SK-N-SH (cell line): ENCODE results near the gene EIF2B5. TPM values are rescaled to one million over a fixed set of nuclear protein-coding genes. Genes with fewer than 3 reads are reported as not detected.

Experiments used
- CTCF ChIA-PET: fragments of 300-600, 350-600 bp; formaldehyde crosslinking; extraction: SDS; loops from one replicate; lab custom pipeline; 2021; lab: Yijun Ruan, JAX
- POLR2A ChIA-PET: fragments of 350-600 bp; sonication (Branson Sonifier 250); formaldehyde crosslinking; extraction: SDS; loops from one replicate; lab custom pipeline; 2020; ENCODE audit warnings: antibody characterized with exemption, inconsistent platforms; lab: Yijun Ruan, JAX
- DNase-seq: peaks from one replicate; pipeline ENCODE4 v3.0.0; 2012
- H2AFZ ChIP-seq: fragments of 200-600 bp; sonication (generic); 2 replicates; pipeline ENCODE4 v1.8.1; 2016; ENCODE audit warnings: antibody characterized with exemption, mild to moderate bottlenecking, low read depth
- H3F3A ChIP-seq: fragments of 200-600 bp; sonication (generic); replicated peaks from 2 replicates; pipeline ENCODE3; 2016; ENCODE audit warnings: antibody characterized with exemption, mild to moderate bottlenecking; ENCODE audit not compliant: insufficient read depth
- H3K27ac ChIP-seq, 2 experiments: fragments of 200-500 bp in 1 of 2; fragments of 200-600 bp in 1 of 2; sonication (Bioruptor generic) in 1 of 2; sonication (generic), shearing (Covaris generic) in 1 of 2; 2 replicates each; pipeline versions ENCODE4 v1.5.1 to v1.6.1; 2014 to 2016; ENCODE audit warnings: low read depth in 2 of 2, inconsistent platforms in 1 of 2, low read length in 1 of 2, mild to moderate bottlenecking in 1 of 2, mixed read lengths in 1 of 2
- H3K27me3 ChIP-seq: fragments of 200-600 bp; sonication (generic), shearing (Covaris generic); 2 replicates; pipeline ENCODE4 v1.6.1; 2016; ENCODE audit warnings: mixed run types; ENCODE audit not compliant: insufficient read depth
- H3K36me3 ChIP-seq, 2 experiments: fragments of 200-500 bp in 1 of 2; fragments of 200-600 bp in 1 of 2; sonication (Bioruptor generic) in 1 of 2; sonication (generic) in 1 of 2; replicated peaks in 1 of 2; 2 replicates each; pipeline versions ENCODE3 to v1.5.1; 2014 to 2016; ENCODE audit warnings: low read length in 1 of 2, mild to moderate bottlenecking in 1 of 2; ENCODE audit not compliant: insufficient read depth in 2 of 2, control insufficient read depth in 1 of 2
- H3K4me1 ChIP-seq, 2 experiments: fragments of 200-500 bp in 1 of 2; fragments of 200-600 bp in 1 of 2; sonication (Bioruptor generic) in 1 of 2; sonication (generic), shearing (Covaris generic) in 1 of 2; 2 replicates each; pipeline versions ENCODE4 v1.5.1 to v1.6.1; 2014 to 2016; ENCODE audit warnings: low read depth in 1 of 2, low read length in 1 of 2, mixed run types in 1 of 2; ENCODE audit not compliant: insufficient read depth in 2 of 2, control insufficient read depth in 1 of 2
- H3K4me2 ChIP-seq: fragments of 200-600 bp; sonication (generic), shearing (Covaris generic); 2 replicates; pipeline ENCODE4 v1.6.1; 2017; ENCODE audit warnings: mixed run types
- H3K4me3 ChIP-seq, 2 experiments: fragments of 200-500 bp in 1 of 2; fragments of 200-600 bp in 1 of 2; sonication (Bioruptor generic) in 1 of 2; sonication (generic), shearing (Covaris generic) in 1 of 2; 2 replicates each; pipeline versions ENCODE4 v1.5.1 to v1.8.1; 2014 to 2016; ENCODE audit warnings: low read depth in 2 of 2, inconsistent platforms in 1 of 2, low read length in 1 of 2, mild to moderate bottlenecking in 1 of 2, mixed read lengths in 1 of 2, moderate library complexity in 1 of 2
- H3K79me2 ChIP-seq: fragments of 200-600 bp; sonication (generic); 2 replicates; pipeline ENCODE4 v1.8.1; 2017; ENCODE audit warnings: mild to moderate bottlenecking; ENCODE audit not compliant: insufficient read depth
- H3K9ac ChIP-seq: fragments of 200-600 bp; sonication (generic); 2 replicates; pipeline ENCODE4 v1.6.1; 2017; ENCODE audit warnings: mixed run types
- H3K9me2 ChIP-seq: fragments of 200-600 bp; sonication (generic); 2 replicates; pipeline ENCODE4 v1.6.1; 2017; ENCODE audit warnings: mixed run types
- H3K9me3 ChIP-seq: fragments of 200-600 bp; sonication (generic); 2 replicates; pipeline ENCODE4 v1.6.1; 2017; ENCODE audit warnings: mixed run types, mild to moderate bottlenecking, moderate library complexity
- H4K20me1 ChIP-seq: fragments of 200-600 bp; sonication (generic); 2 replicates; pipeline ENCODE4 v1.6.1; 2017; ENCODE audit warnings: mild to moderate bottlenecking, mixed run types; ENCODE audit not compliant: insufficient read depth
- CHD2 ChIP-seq: fragments of 150-350 bp; IDR thresholded peaks from 2 replicates; pipeline ENCODE4 v1.6.1; 2018; ENCODE audit warnings: low read length; ENCODE audit not compliant: partially characterized antibody
- EP300 ChIP-seq, 2 experiments: IDR thresholded peaks; 2 replicates each; pipeline versions ENCODE4 v1.4.0 to v1.6.1; 2012; ENCODE audit warnings: borderline replicate concordance in 1 of 2, low read depth in 1 of 2, low read length in 1 of 2
- EZH2phosphoT487 ChIP-seq: fragments of 200-600 bp; sonication (generic); IDR thresholded peaks from 2 replicates; pipeline ENCODE4 v1.6.1; 2017; ENCODE audit warnings: low read depth, mixed run types, mild to moderate bottlenecking, antibody characterized with exemption, moderate library complexity, borderline replicate concordance
- FOSL2 ChIP-seq: IDR thresholded peaks from 2 replicates; pipeline ENCODE4 v1.4.0; 2012; ENCODE audit warnings: low read depth, mild to moderate bottlenecking, moderate library complexity, borderline replicate concordance
- FOXM1 ChIP-seq: IDR thresholded peaks from 2 replicates; pipeline ENCODE4 v1.4.0; 2012; ENCODE audit warnings: low read depth, mild to moderate bottlenecking
- GATA2 ChIP-seq: sonication (generic); formaldehyde crosslinking; IDR thresholded peaks from 2 replicates; pipeline ENCODE4 v1.5.0; 2020; ENCODE audit warnings: mild to moderate bottlenecking, missing genetic modification reagents
- IRF3 ChIP-seq: fragments of 150-350 bp; IDR thresholded peaks from 2 replicates; pipeline ENCODE4 v1.6.1; 2016; ENCODE audit warnings: mild to moderate bottlenecking, low read depth, low read length
- JUND ChIP-seq: IDR thresholded peaks from 2 replicates; pipeline ENCODE4 v1.4.0; 2012
- MAX ChIP-seq: IDR thresholded peaks from 2 replicates; pipeline ENCODE4 v1.4.0; 2012; ENCODE audit warnings: low read depth
- NFIC ChIP-seq: IDR thresholded peaks from 2 replicates; pipeline ENCODE4 v1.4.0; 2012; ENCODE audit warnings: borderline replicate concordance
- NRF1 ChIP-seq: IDR thresholded peaks from 2 replicates; pipeline ENCODE4 v1.6.1; 2012; ENCODE audit warnings: low read depth, mild to moderate bottlenecking, low read length
- RCOR1 ChIP-seq: fragments of 150-350 bp; IDR thresholded peaks from 2 replicates; pipeline ENCODE4 v1.6.1; 2017; ENCODE audit warnings: antibody characterized with exemption, low read length
- REST ChIP-seq: IDR thresholded peaks from 2 replicates; pipeline ENCODE4 v1.6.1; 2012; ENCODE audit warnings: mild to moderate bottlenecking, low read depth, low read length, moderate library complexity
- RXRA ChIP-seq: IDR thresholded peaks from 2 replicates; pipeline ENCODE4 v1.4.0; 2012; ENCODE audit warnings: low read depth, mild to moderate bottlenecking, borderline replicate concordance
- SMC3 ChIP-seq: IDR thresholded peaks from 2 replicates; pipeline ENCODE4 v1.6.1; 2012; ENCODE audit warnings: low read depth, low read length, improper control_type of control experiment
- TAF1 ChIP-seq: IDR thresholded peaks from 2 replicates; pipeline ENCODE4 v1.6.1; 2012; ENCODE audit warnings: low read depth, mild to moderate bottlenecking, low read length, moderate library complexity, borderline replicate concordance
- TCF12 ChIP-seq: IDR thresholded peaks from 2 replicates; pipeline ENCODE4 v1.4.0; 2012
- TEAD4 ChIP-seq: IDR thresholded peaks from 2 replicates; pipeline ENCODE4 v1.4.0; 2012; ENCODE audit warnings: mild to moderate bottlenecking, borderline replicate concordance; ENCODE audit not compliant: insufficient read depth
- USF1 ChIP-seq: IDR thresholded peaks from 2 replicates; pipeline ENCODE4 v1.4.0; 2012; ENCODE audit warnings: low read depth, borderline replicate concordance
- USF2 ChIP-seq: fragments of 150-350 bp; IDR thresholded peaks from 2 replicates; pipeline ENCODE4 v1.6.1; 2017; ENCODE audit warnings: antibody characterized with exemption, low read length, low read depth, borderline replicate concordance
- ZBTB33 ChIP-seq: IDR thresholded peaks from 2 replicates; pipeline ENCODE4 v1.4.0; 2012; ENCODE audit warnings: low read depth, borderline replicate concordance
- WGBS: methylation state at CpG from one replicate; pipeline ENCODE4 v1.1.6; 2017; ENCODE audit warnings: low lambda C conversion rate; 5-methylcytosine and 5-hydroxymethylcytosine counted together
- polyA plus RNA-seq, 3 experiments: library from polyadenylated mRNA; depleted of rRNA; stranded (reverse); fragments of >200 nt; gene quantifications; 2 replicates each; pipeline ENCODE4 v1.2.3, GENCODE V29; 2012

EIF2B5 gene
- polyA plus RNA-seq, 1 of the 3 experiments (the other 2 are of a cell fraction): 46.8 TPM

- peak overlapping the region; percentile 89 for H3K4me2 ChIP-seq
- peaks cover 54% of the 10 kb centered on the region for H3K79me2 ChIP-seq
- H3K27ac ChIP-seq: peak overlapping the region; percentile 84 to 86
- ChIA-PET CTCF (interaction anchor here (0.8 to 7.0 kb wide), 9 partner anchors 9 to 281 kb away, joined by 3 to 30 read pairs (median 4); partner anchors contain the start of genes ABCF3 and EEF1AKMT4), POLR2A (interaction anchor here (0.6 to 1.6 kb wide), 3 partner anchors 10 to 92 kb away, joined by 3 to 6 read pairs (median 4); partner anchors contain the start of genes ABCF3 and EEF1AKMT4)
- WGBS: 15% methylated on average over 19 of the region's 19 CpGs
- no peaks in the 10 kb centered on the region for H3K27me3 ChIP-seq
- no peak overlapping the region for H2AFZ ChIP-seq
- H3K4me3 ChIP-seq: peak overlapping the region; percentile 93 to 96
- no peaks in the 10 kb centered on the region for H3K9me2 ChIP-seq
- H4K20me1 ChIP-seq: peaks cover 28% of the 10 kb centered on the region
- DNase-seq: peak; percentile 75
- no peaks in the 10 kb centered on the region for H3K9me3 ChIP-seq
- H3F3A ChIP-seq: peaks cover 40% of the 10 kb centered on the region
- H3K4me1 ChIP-seq: peaks cover 29% of the 10 kb centered on the region in 2 experiments
- peaks cover 50 to 58% of the 10 kb centered on the region in 2 experiments for H3K36me3 ChIP-seq
- H3K9ac ChIP-seq: peak overlapping the region; percentile 77
- TF ChIP-seq RCOR1 (no peak), TEAD4 (no peak), TCF12 (peak; percentile 30; the same call in 1 of the 2 replicates), IRF3 (no peak), EP300 (IDR thresholded peaks at IDR 0.05; ENCODE audit: borderline replicate concordance in 1 of 2, low read depth in 1 of 2, low read length in 1 of 2) (0 out of 4 replicates have a peak, but pooled peaks of 1 of the 2 experiments have one; percentile 24), REST (no peak), RXRA (no peak), NFIC (no peak; the same call in none of the 2 replicates), CHD2 (no peak), JUND (peak; percentile 66; the same call in 1 of the 2 replicates), USF1 (no peak), USF2 (no peak), FOXM1 (no peak), FOSL2 (peak; percentile 70; the same call in 1 of the 2 replicates), GATA2 (no peak), SMC3 (no peak), TAF1 (peak; percentile 87), NRF1 (no peak), EZH2phosphoT487 (no peak), ZBTB33 (no peak), MAX (peak; percentile 79)
These were observed 41.5 kb downstream of the EIF2B5 start for GRCh38 chr3:184176377-184177330.
